Smooth muscle cell of the brain vasculature (primary cell): ENCODE results near the gene SLC24A3.

Experiments
- DNase-seq: peaks from one replicate; pipeline ENCODE4 v3.0.0-alpha.2; 2012; ENCODE audit warnings: low read depth, low spot score

The SLC24A3 gene

DNA sequence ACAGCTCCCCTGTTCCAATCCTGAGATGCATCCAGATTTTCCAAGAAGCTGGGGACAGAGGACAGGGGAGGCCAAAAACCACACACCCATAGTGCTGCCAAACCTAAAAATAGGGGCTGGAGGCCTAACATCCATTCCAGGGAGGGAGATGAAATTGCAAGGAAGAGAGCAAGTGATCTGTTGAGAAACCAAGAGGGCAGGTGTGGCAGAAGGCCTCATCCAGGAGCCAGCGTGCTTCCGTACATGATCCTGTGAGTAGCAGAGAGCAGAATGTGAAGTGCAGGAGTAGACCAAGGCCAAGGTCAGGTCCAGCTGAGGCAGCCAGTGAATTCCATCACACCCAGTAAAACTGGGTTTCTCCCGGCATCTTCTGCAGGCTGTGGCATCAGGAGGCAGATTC is 377.9 kb downstream of the SLC24A3 start:
- no peak for DNase-seq

DNA sequence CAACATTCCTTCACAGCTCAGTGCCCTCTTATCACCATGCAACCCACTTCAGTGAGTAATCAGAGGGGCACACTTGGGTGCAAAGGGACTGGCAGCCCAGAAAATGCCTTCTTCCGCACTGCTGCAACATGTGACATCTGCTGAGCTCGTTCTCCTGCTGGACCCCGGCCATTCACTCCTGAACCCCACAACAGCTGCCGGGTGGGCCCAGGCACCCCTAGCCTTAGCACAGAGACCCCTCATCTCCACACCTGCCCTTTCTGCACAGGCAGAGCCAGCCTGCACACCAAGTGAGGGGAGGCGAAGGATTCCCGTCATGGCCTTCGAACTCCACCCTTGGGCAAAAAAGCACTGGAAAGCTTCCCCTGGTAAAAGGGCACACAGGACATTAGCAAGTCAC is 381.3 kb downstream of the SLC24A3 start:
- DNase-seq = no peak

DNA sequence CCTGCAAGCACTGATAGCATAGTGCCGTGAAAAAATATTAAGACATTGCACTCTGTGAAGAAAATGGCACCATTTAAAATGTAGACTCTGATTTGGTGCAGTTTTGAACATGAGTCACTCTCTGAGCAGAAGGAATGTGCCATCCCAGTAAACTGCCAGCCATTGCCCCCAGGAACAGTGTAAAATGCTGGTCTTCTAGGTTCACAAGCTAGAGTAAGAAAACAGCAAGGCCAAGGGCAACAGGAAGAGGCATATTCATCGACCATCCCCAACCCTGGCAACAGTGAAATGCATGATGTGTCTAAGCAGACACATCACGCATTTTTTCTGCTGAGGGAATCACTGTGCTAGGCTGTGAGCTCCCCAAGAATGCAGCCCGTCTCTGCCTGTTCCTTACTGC is 382.5 kb downstream of the SLC24A3 start:
- DNase-seq = no peak

DNA sequence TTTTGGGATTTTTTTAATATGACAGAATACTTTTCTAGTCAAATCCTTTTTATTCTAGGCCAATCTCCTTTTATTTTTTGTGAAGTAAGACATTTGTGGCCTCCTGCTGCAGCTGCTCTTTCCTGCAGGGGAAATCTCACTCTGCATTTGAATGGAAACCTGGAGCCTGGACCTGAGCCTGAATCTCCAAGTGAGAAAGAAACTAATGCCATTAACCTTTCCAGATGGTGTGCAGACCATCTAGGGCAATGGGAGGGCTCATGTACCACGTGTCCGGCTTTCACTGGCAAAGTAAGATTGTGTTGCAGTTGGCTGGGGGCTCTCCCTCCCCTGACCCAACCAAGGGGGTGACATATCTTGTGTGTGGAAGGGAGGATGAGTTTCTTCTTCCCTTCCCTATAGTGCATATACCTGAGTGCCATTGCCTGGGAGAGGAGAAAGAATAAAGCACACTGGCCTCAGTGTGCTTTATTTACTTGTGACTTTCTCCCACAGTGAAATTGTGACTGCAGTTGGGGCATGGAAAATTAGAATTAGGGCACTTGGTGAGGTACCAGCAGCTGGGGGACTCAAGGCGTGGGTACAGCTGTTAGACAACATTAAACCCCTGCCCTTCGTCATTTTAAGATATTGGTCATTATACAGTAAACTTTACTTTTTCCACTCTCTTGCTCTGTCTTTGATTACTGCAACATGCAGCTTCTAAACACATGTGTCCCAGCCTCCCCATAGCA is 385.8 kb downstream of the SLC24A3 start:
- no peak for DNase-seq

DNA sequence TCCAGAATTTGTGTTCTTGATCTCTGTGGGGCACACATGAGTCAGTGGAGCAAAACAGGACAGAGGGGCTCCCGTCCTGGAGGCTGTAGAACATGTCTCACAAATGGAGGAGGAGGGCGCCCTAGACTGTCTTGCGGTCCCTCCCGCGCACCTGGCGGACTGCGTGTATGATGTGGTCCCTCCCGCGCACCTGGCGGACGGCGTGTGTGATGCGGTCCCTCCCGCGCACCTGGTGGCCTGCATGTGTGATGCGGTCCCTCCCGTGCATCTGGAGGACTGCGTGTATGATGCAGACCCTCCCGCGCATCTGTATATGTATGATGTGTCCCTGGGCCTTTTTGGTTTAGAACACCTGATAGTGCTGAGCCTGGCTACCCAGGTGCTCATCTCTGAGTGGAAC is 386.8 kb downstream of the SLC24A3 start:
- no peak for DNase-seq

DNA sequence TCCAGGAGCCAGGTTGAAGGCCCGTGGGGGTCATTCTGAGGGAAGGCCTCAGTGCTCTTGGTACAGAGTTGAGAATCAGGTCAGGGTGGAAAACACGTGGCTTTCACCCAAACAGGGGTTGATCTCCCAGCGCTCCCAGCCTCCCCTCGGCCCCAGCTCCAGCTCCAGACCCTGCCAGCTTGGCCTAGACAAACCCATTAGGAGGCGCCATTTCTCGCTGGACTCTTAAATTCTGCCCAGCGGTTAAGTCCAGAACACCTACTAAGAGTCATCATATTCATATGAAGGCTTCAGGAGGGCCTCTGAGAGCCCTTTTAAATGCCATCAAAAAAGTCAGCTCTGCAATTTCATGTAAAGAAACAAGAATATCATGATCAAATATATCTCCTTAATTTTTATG is 387.6 kb downstream of the SLC24A3 start:
- no peak for DNase-seq

DNA sequence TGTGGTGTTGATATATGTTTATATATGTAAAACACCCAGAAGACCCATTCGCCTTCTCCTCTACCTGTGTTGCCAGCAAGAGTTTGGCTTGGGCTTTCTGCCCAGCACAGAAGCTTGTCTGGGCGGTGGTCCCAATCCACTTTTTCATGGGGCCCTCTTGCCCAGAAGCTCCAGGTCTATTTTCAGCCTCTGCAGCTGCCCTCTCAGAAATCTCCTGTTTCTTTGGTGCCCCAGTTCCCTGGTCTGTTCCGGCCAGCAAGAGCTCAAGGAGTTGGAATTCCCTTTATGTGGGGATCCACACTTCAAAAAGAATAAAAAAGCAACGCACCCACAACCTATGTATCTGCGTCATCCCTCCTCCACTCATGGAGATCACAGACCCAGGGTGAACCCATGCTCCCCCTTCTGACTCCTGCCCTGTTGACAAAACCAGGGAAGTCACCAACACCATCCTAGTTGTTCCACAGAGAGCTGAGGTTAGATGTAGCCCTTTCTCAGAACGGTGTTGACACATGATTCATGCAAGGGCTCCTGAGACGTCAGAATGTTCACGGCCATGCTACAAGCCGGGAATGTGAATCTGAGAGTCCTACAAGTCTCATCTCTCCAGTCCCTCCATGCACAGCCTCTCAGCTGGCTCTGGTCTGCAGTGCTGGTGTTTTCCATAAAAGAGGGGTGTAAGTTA is 388.8 kb downstream of the SLC24A3 start:
- DNase-seq = no peak

DNA sequence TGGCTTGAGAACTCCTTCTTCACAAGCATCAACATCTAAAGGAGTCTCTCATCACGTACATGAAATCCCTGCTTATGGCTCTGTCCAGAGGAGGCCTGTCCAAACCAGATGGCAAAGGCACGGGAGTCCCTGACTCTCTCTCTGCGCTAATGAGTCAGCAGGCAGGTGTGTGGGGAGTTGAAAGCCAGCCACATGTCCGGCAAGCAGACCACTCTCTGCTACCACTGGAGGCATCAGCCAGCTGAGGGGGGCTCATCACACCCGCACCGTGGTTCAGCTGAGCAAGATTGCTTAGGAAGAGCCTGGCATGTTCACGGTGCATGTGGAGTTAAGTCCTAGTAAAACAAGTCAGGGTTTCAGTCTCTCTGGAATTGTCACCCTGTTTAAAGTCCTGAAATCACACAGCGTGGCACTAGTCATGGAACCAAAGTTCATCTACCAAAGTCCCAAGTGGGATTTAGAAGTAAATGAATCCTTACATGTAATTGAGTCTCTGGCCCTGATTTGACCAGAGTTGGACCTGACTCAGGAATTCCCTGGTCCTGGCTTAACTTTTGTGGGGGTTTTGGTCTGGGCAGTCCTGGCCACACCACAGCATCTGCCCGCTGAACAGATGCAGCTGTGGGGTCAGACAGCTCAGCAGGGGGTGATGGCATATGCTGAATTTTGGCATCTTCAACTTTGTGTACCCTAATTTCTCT is 390.4 kb downstream of the SLC24A3 start:
- DNase-seq = no peak

DNA sequence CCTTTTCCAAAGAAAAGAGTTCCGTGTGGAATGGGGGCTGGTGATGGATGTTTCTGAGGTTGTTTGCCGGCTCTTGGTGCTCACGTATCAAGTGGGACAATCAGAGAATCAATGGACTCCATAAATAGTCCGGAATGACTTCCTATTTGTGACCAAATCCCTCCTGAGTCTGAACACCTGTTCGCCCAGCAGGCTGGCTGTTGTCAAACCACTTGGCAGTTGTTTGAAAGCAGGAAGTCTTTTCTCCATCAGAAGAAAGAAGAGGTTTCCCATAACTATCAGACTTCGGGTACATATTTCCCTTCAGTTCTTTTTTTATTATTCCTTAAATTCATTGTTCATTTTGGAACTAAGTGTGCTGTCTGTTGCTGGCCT is 390.9 kb downstream of the SLC24A3 start:
- no peak for DNase-seq

DNA sequence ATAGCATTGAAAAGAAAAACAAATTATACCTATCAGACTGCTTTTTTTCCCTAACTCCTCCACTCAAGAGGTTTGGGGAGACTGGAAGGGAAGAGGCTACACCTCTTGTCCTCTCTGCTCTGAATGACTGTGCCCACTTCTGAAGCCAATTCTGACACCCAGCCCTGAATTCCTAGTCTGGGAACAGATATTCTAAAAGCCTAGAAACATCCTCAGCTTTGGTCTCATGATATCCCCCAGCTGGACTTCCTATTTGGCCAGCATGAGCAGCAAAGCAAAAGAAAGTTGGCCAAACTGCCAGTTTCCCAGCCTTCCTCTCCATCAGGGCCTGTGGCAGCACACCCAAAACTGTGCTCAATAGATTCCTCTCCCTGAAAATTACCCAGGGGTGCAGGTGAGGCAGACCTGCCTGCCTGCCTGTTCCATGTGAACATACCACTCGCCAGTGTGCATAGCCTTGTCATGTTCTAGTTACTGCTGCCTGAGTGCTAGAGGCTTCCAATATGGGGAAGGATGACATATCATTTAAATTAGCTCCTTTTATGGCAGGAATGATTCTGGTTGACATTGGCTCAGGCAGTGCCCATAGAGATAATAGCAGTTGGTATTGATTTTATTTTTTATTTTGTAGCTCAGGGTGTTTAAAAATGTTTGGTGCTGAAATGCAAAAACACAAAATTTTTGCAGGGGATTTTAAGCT is 393.5 kb downstream of the SLC24A3 start:
- no peak for DNase-seq

DNA sequence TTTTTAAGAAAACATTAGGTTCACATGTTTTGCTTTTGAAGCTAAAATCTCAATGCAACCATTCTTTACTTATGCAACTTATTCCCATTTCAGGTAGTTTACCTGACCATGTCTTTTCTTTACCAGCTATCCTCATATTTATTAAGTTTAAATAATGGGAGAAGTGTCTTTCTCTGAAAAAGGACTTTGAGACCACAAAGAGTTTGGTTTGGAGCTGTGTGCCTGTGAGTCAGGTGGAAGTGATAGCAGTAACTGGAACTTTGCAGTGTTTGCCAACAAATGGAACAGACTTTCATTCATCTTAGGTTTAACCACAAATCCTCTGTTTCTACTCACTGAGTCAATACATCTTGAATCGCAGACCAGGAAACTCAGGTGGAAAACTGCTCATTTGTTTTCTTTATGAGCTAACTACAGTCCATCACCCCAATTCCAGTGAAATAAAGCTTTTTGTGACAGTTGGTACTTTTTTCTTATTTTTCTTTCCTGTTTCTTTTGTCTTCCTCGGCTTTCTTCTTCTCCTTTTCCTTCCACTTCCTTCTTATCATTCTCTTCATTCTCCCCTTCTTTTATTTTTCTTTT is 397.3 kb downstream of the SLC24A3 start:
- no peak for DNase-seq

DNA sequence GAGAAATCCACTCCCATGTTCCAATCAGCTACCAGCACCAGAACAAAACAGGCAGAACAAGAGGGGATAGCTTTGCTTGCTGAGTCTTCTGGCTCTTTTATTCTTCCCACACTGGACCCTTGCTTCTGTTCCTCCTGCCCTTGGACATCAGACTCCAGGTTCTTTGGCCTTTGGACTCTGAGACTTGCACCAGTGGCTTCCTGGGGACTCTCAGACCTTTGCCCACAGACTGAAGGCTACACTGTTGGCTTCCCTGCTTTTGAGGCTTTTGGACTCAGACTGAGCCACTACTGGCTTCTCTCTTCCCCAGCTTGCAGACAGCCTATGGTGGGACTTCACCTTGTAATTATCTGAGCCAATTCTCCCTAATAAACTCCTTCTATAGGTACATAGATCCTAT is 403.2 kb downstream of the SLC24A3 start:
- DNase-seq = no peak

DNA sequence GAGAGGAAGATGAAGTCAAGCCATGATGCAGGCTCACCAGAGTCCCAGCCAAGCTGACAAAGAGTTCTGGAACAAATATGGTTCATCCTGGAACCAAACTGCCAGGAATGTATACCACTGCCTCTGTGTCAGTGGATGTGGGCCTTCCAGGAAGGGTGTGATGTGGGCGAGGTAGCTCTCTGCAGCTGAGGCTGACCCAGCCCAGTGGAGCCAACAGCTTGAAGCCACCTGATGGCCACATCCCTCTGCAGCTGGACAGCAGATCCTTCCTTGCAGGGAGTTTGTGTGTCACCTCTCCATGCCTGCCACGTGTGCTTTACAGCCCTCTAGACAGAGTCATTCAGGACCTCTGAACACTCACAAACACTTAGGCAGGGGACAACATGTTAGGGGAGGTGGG is 403.6 kb downstream of the SLC24A3 start:
- no peak for DNase-seq

DNA sequence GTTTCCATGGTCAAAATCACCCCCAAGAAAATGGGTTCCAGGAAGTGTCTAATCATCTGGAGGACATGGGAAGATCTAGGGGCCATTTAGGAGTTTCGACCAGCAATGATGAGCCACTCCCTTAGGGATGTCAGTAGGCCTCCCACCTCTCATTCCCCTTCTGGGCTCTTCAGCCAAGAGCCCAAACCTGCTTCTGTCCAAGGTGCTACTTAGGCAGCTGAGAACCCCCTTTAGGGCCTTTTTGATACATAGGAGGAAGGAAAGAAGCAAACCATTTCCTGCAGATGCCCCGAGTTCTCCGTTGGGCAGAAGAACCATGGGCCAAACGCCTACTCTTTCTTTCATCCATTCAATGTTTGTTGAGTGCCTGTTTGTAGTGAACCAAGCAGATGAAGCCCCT is 404.2 kb downstream of the SLC24A3 start:
- DNase-seq = no peak

DNA sequence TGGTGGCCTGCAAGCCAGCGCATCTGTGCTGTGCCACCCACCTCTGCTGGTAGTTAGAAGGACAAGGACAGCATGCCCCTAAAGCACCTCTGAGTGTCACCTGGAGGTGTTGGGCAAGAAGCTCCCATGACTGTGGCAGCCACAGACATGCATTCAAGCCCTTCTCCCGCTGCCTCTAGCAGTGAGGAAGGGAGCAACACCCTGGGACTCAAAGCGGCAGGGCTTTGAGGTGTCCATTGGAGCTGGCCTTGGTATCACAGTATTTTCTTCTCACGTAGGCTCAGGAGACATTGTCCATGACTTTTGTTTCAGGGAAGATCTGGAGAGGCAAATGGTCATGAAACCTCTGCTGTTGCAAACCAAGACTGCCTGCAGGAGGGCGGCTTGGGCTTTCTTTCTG is 404.8 kb downstream of the SLC24A3 start:
- no peak for DNase-seq

DNA sequence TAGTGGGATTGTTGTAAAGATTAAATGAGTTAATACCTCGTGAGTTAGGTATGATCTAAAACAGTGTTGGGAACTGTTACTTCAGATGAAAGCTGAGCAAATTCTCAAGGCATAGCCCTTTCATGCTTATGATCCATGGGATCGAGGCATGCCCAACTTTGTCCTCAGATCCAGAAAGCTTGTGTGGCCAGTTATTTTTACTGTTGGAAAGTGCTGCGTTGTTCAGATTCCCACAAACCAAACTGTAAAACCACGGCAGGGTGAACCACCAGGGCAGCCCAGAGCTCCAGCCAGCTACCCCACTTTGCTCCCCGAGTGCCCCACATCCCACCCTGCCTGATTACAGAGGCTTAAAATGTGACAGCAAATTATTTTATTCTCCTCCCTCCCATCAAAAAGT is 406.3 kb downstream of the SLC24A3 start:
- DNase-seq = no peak

DNA sequence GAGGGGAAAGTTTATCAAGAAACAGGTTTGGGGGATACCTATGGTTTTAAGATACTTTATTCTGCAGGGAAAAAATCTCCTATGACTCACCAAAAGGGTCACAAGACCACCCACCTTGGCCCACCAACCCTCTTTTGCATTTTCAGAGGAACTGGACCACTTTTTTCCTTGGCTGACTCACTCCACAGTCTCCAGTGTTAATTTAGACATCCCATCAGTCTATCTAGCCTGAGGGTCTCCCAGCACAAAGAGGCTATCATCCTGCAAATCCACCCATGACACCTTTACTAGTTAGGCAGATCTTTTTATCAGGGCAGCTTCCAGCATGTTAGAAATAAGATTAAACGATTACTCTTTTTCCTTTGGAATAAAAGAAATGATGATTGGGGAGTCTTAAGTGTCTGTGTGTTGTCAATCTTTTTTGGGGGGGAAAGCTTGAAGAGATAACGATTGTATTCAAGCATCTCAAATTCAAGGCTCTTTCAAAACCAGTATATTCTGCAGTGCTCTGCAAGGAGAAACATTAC is 407.5 kb downstream of the SLC24A3 start:
- no peak for DNase-seq

DNA sequence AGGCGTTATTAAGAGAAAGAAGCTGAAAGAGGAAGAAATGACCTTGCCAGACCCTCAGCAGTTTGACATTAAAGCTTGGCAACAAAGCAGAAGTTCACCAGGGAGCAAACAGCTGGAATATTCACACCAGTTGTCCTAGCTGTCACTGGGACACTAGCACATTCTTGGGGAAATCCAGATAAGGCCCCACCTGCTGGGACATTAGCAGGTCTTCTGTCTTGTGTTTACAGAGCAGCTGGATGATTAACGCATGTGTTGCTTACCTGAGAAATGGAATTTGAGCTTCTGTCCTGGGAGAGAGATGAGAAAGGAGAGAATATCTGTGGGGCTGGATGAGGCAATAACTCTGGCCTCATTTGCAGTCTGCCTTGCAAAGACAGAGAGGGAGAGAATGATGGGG is 408.0 kb downstream of the SLC24A3 start:
- no peak for DNase-seq

DNA sequence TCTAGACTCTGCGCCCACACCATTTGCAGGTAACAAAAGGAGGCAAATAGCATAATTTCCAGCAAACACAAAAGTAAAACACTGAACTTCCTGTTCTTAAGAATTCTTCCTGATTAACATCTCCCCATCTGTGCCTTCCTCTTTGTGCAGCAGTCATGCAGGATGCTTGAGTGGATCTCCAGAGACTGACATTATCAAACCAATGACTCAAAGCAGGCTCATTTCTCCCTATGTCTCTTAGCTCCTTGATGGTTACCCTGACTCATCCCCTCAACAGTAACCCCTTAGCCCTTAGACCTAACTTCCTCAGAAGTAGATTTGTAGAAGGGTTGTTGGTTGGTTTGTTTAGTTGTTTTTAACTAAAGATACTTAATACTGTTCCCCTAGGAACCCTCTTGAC is 408.6 kb downstream of the SLC24A3 start:
- DNase-seq = no peak

DNA sequence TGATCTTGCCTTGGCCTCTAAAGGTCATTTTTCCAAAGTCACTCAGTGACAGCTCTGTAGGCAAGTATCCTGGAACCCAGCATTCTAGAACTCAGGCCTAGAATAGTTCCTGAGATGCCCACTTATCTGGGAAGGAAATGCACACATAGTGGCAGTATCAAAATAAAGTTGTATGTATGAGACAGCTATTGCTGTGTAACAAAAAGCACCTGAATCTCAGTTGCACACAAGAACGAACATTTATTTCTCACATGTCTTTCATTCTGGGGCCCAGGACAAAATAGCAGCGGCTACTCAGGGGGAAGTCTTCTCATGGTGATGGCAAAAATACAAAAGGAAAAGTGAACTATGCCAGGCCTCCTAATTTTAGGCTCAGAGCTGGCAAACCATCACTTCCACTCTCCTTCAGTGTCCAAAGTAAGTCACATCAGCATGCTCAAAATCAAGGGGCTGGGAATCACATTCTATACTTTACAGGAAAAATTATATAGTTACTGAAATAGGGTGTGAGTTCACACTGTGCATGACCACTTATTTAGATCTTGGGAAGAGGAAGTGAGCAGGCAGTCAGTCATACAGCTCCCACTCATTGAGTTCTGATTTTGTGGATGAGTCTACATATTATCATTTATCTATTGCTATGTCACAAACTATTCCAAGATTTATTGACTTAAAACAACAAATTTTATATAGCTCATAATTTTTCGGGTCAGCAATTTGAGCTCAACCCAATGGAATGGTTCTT is 412.0 kb downstream of the SLC24A3 start:
- DNase-seq = no peak

DNA sequence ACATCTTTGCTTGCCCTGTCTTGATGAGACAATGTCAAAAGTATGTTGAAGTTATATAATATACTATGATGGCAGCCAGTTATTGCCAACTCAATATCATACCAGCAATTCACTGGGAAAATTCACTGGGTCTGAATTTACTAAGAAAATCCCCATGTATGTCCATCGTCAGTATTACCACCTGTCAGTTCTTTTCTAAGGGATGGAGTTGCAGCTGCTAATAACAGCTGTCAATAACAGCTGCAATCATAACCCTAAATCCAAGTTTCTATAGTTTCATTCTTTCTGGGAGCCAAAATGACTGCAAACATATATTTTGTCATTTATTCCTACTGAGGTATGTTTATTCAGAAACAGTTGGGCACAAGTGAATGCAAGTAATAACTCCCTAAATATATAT is 413.0 kb downstream of the SLC24A3 start:
- DNase-seq = no peak
